ENCODE results near the gene HELZ2. TPM values are rescaled to one million over a fixed set of nuclear protein-coding genes. Genes with fewer than 3 reads are reported as not detected.

Gene HELZ2
- total RNA-seq, 1 experiment from 2014 or later = 27.9 TPM

- H3K79me2 ChIP-seq (ENCODE audit: insufficient read depth, low read length) = no peaks in the 10 kb centered on the region
- H4K8ac ChIP-seq (replicated peaks; ENCODE audit: insufficient read length, low read depth, low read length) = no peak overlapping the region
- WGBS (ENCODE audit: extremely low coverage, insufficient read length, low lambda C conversion rate) = no CpG with 5 or more reads among the region's 19 CpGs
- no peak overlapping the region for H3K4ac ChIP-seq (ENCODE audit: low read depth, low read length)
- no peak overlapping the region for H2BK15ac ChIP-seq (ENCODE audit: low read depth, low read length)
- no peaks in the 10 kb centered on the region for H3K79me1 ChIP-seq (ENCODE audit: insufficient read depth, low read depth, low read length, poor library complexity, severe bottlenecking)
- no peak overlapping the region; a peak in 1 of 5 replicates for H3K4me3 Mint-ChIP-seq
- no peak overlapping the region for H2AK5ac ChIP-seq (ENCODE audit: insufficient read length, low read length)
- H2BK20ac ChIP-seq (ENCODE audit: low read depth, low read length, poor library complexity, severe bottlenecking) = no peak overlapping the region
- peaks cover 10 to 11% of the 10 kb centered on the region in 2 experiments for H3K4me1 Mint-ChIP-seq
- no peak overlapping the region for H3K14ac ChIP-seq (ENCODE audit: insufficient read depth, low read length)
- H3K36me3 Mint-ChIP-seq (ENCODE audit: insufficient read depth in 1 of 3, low read depth in 3 of 3) = peaks cover 3 to 12% (median 11%) of the 10 kb centered on the region in 3 experiments; a peak in 6 of 7 replicates
- H3K27me3 Mint-ChIP-seq (ENCODE audit: low read depth) = no peaks in the 10 kb centered on the region; the same call in 1 of the 2 replicates
- peaks cover 7% of the 10 kb centered on the region for H3K23me2 ChIP-seq (ENCODE audit: insufficient read length, low read depth, low read length, poor library complexity, severe bottlenecking)
- no peak overlapping the region for H4K91ac ChIP-seq (ENCODE audit: insufficient read length, low read depth, low read length)
- H3K4me2 ChIP-seq (ENCODE audit: insufficient read depth, insufficient read length, low read length) = no peak overlapping the region
- no peak overlapping the region for H3K23ac ChIP-seq (ENCODE audit: insufficient read length, low read depth, low read length)
- H3K27me3 ChIP-seq (ENCODE audit: insufficient read depth, low read length) = no peaks in the 10 kb centered on the region
- no peak for DNase-seq
- 0 out of 2 replicates have a peak, but pooled peaks cover 2% of the 10 kb centered on the region for H3K4me1 ChIP-seq (ENCODE audit: insufficient read depth, low read length)
- H2BK5ac ChIP-seq (ENCODE audit: insufficient read length, low read length) = no peak overlapping the region
- no peak overlapping the region for H4K5ac ChIP-seq (ENCODE audit: insufficient read length, low read depth, low read length)
- no peak overlapping the region for H3K27ac ChIP-seq (ENCODE audit: insufficient read length, low read depth, low read length)
- H3K9ac ChIP-seq (ENCODE audit: extremely low read depth, insufficient read length, low read length) = no peak overlapping the region
- H3K9me3 Mint-ChIP-seq = no peaks in the 10 kb centered on the region
- H2BK12ac ChIP-seq (ENCODE audit: insufficient read length, low read depth, low read length) = no peak overlapping the region
- H3K18ac ChIP-seq (ENCODE audit: insufficient read length, low read depth, low read length) = no peak overlapping the region
- TF ChIP-seq, protein P1, sequence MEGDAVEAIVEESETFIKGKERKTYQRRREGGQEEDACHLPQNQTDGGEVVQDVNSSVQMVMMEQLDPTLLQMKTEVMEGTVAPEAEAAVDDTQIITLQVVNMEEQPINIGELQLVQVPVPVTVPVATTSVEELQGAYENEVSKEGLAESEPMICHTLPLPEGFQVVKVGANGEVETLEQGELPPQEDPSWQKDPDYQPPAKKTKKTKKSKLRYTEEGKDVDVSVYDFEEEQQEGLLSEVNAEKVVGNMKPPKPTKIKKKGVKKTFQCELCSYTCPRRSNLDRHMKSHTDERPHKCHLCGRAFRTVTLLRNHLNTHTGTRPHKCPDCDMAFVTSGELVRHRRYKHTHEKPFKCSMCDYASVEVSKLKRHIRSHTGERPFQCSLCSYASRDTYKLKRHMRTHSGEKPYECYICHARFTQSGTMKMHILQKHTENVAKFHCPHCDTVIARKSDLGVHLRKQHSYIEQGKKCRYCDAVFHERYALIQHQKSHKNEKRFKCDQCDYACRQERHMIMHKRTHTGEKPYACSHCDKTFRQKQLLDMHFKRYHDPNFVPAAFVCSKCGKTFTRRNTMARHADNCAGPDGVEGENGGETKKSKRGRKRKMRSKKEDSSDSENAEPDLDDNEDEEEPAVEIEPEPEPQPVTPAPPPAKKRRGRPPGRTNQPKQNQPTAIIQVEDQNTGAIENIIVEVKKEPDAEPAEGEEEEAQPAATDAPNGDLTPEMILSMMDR (conservative IDR thresholded peaks at IDR 0.05) = no peak
- no peak overlapping the region for H3K56ac ChIP-seq (ENCODE audit: insufficient read length, low read depth, low read length)
- H3K27ac Mint-ChIP-seq = peak overlapping the region in 2 of 3 experiments; percentile 79 to 91; a peak in 3 of 7 replicates
- H3K9me3 ChIP-seq (ENCODE audit: control insufficient read depth, low read depth, low read length) = no peaks in the 10 kb centered on the region
- H2BK120ac ChIP-seq (ENCODE audit: low read depth, low read length, poor library complexity, severe bottlenecking) = no peak overlapping the region
- no peaks in the 10 kb centered on the region for H4K20me1 ChIP-seq (ENCODE audit: control insufficient read depth, insufficient read depth, insufficient read length)
- H2AFZ ChIP-seq (ENCODE audit: low read length) = no peak overlapping the region
- H3T11ph ChIP-seq (ENCODE audit: low read length) = no peak overlapping the region
Observed at GRCh38 chr20:63557481-63557891, 16.6 kb downstream of the HELZ2 start.
